Measurements from ENCODE around the gene MPO.

DNA sequence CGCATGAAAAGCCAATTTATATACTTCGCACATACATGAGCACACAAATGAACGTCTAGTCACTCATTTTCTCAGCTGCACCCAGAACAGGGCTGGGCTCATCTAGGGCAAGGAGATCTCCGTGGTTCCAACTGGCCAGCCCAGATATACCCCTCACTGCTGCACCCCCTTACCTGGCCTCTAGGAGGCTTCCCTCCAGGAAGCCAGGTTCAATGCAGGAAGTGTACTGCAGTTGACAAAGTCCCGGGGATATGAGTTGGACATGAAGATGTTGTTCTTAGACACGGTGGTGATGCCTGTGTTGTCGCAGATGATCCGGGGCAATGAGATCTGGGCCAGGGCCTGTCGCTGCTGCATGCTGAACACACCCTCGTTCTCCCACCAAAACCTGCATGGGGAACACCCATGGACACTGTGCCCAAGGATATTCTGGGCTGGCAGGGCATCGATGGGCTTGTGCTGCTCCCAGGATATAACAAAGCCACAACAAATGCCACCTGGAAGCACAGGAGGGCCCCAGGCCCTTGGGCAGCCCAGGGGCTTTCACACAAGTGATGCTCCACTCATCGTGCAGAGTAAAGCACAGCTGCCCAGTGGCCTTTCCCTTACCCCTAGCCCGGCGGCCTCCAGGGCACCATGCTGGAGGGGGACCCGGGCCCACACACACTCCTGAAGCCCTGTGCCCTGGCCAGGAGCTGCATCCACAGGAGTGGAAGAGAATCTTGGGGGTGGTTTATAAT is 10.1 kb downstream of the MPO start:
- TF ChIP-seq, protein P1, sequence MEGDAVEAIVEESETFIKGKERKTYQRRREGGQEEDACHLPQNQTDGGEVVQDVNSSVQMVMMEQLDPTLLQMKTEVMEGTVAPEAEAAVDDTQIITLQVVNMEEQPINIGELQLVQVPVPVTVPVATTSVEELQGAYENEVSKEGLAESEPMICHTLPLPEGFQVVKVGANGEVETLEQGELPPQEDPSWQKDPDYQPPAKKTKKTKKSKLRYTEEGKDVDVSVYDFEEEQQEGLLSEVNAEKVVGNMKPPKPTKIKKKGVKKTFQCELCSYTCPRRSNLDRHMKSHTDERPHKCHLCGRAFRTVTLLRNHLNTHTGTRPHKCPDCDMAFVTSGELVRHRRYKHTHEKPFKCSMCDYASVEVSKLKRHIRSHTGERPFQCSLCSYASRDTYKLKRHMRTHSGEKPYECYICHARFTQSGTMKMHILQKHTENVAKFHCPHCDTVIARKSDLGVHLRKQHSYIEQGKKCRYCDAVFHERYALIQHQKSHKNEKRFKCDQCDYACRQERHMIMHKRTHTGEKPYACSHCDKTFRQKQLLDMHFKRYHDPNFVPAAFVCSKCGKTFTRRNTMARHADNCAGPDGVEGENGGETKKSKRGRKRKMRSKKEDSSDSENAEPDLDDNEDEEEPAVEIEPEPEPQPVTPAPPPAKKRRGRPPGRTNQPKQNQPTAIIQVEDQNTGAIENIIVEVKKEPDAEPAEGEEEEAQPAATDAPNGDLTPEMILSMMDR (conservative IDR thresholded peaks at IDR 0.05 in 1 of 2, IDR thresholded peaks at IDR 0.05 in 1 of 2; ENCODE audit: low read depth in 1 of 2, low read length in 2 of 2) = no peak
- TF ChIP-seq EZH2 (IDR thresholded peaks at IDR 0.05; ENCODE audit: low read length, missing control alignments) = no peak
